HG02852 (cell line): Measurements from ENCODE around the gene TMEM271.
"Not testable (repeated sequence)": the region's sequence is repeated elsewhere in the genome, so short reads cannot be mapped to it uniquely, and the experiment has no call there.

Experiments
- ATAC-seq: cut with Tn5 transposase; IDR thresholded peaks from one replicate; pipeline ENCODE4 v1.9.1; 2021; ENCODE audit warnings: mild to moderate bottlenecking, moderate library complexity; ENCODE audit not compliant: unreplicated experiment

Gene TMEM271

GRCh38 chr4:566508-567295 is 9.4 kb downstream of the TMEM271 start:
- no peak for ATAC-seq

- no peak for ATAC-seq
Measured at GRCh38 chr4:566035-566434, 10.1 kb downstream of the TMEM271 start.

GRCh38 chr4:565614-566013 is 10.5 kb downstream of the TMEM271 start:
- ATAC-seq: not testable (repeated sequence)

GRCh38 chr4:562458-562857 is 13.6 kb downstream of the TMEM271 start:
- ATAC-seq: not testable (repeated sequence)

- ATAC-seq: no peak
Measured at GRCh38 chr4:561426-561825, 14.7 kb downstream of the TMEM271 start.

GRCh38 chr4:560731-561291 is 15.3 kb downstream of the TMEM271 start:
- no peak for ATAC-seq

- no peak for ATAC-seq
Measured at GRCh38 chr4:560061-560460, 16.0 kb downstream of the TMEM271 start.

GRCh38 chr4:555566-556275 is 20.4 kb downstream of the TMEM271 start:
- ATAC-seq: no peak

- not testable (repeated sequence) for ATAC-seq
Measured at GRCh38 chr4:554793-555320, 21.2 kb downstream of the TMEM271 start.

GRCh38 chr4:552019-552418 is 24.1 kb downstream of the TMEM271 start:
- no peak for ATAC-seq

- ATAC-seq: not testable (repeated sequence)
Measured at GRCh38 chr4:550268-550667, 25.8 kb downstream of the TMEM271 start.

- no peak for ATAC-seq
Measured at GRCh38 chr4:548976-549375, 27.1 kb downstream of the TMEM271 start.

GRCh38 chr4:545612-546011 is 30.5 kb downstream of the TMEM271 start:
- ATAC-seq: no peak

- no peak for ATAC-seq
Measured at GRCh38 chr4:544386-545105, 31.5 kb downstream of the TMEM271 start.

- ATAC-seq: no peak
Measured at GRCh38 chr4:541271-541670, 34.8 kb downstream of the TMEM271 start.

- ATAC-seq: no peak
Measured at GRCh38 chr4:538542-539142, 37.5 kb downstream of the TMEM271 start.

- ATAC-seq: no peak
Measured at GRCh38 chr4:537436-538264, 38.4 kb downstream of the TMEM271 start.

- no peak for ATAC-seq
Measured at GRCh38 chr4:536351-536972, 39.6 kb downstream of the TMEM271 start.

- no peak for ATAC-seq
Measured at GRCh38 chr4:535924-536281, 40.2 kb downstream of the TMEM271 start.
